DMS114 treated with DMSO at 0.1 percent for 48 hours (cell line): ENCODE measurements around the gene PDZD2.
"Not testable (repeated sequence)": the region's sequence is repeated elsewhere in the genome, so short reads cannot be mapped to it uniquely, and the experiment has no call there.

Experiments used
- DNase-seq: peaks from one replicate; lab custom pipeline; 2025; ENCODE audit not compliant: unreplicated experiment; lab: John Stamatoyannopoulos, UW

Gene PDZD2

DNA sequence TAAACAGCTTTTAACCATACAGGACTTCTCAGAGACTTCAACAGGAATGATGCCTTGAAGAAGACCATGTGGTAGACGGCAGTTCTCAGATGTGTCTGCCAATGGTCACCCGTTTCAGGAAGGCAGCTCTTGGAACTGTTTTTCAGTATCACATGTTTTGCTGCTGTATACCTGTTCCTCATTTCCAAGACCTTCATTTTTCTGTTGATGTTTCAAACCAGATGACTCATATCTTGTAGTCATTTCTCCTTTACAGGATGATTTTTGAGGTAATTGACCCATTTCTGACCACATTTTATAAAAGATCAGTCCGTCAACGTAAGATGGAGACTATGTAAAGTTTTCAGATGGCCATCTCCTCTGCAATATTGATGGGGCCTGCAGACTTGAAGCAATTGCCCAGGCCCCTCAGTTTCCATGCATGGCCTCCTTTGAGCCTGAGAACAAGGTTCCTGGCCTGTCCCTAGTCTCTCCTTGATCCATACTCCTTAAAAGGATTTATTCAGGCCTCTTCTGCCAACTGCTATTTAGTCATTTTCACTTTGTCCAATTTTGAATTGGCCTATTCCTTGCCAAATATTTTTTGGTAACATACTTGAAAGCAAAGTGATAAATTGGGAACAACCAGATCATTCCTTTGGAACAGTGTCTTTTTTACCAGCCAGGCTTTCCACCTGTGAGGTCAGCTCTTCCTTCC, 128.6 kb downstream of the PDZD2 start:
- DNase-seq: no peak

- no peak for DNase-seq
Observed at GRCh38 chr5:31768046-31768445, 129.1 kb downstream of the PDZD2 start.

- no peak for DNase-seq
Observed at GRCh38 chr5:31768784-31769183, 129.9 kb downstream of the PDZD2 start.

- DNase-seq: no peak
Observed at GRCh38 chr5:31769530-31769929, 130.6 kb downstream of the PDZD2 start.

DNA sequence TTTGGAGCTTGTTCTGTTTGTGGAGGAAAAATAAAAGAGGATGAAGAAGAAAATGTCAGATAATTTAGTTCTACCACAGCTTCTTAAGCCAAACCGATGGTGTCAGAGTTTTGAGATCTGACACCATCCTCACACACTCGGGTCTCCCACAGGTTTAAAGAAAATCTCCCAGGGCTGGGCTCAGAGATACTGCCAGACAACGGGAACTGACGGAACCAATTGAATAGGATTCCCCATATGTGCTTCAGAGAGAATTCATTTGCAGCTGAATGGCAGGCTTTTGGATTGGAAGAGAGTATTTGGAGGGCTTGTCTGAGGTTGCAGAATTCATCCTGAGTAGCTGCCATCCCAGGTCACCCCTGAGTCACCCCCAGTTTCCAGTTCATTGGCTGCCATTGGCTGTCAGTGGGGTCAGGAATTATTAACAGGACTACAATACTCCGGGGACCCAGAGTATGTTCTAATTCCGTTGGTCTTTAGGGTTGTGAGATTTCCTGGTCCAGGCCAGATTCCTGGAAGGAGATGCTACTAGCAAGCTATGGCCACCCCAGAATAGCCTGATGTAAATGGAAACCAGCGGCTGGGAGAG, 131.3 kb downstream of the PDZD2 start:
- DNase-seq: no peak

DNA sequence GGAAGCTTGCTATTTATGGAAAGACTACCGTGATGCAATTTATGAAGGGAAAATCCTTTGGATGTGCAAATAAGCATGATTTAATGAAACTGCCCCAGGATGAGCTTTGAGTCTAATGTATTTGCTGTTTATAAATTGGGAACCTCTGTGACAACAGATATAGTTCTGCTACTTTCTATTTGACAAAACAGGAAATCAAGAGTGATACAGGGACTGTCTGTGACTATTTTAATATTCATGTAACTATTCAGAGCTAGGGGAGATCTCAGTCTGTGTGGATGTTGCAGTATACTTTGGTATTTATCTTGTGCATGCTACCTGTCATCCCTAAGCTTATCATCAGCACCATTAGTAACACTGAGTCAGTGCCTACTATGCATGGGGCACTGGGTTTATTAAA, 132.1 kb downstream of the PDZD2 start:
- no peak for DNase-seq

GRCh38 chr5:31771500-31771899, 132.6 kb downstream of the PDZD2 start:
- DNase-seq: no peak

DNA sequence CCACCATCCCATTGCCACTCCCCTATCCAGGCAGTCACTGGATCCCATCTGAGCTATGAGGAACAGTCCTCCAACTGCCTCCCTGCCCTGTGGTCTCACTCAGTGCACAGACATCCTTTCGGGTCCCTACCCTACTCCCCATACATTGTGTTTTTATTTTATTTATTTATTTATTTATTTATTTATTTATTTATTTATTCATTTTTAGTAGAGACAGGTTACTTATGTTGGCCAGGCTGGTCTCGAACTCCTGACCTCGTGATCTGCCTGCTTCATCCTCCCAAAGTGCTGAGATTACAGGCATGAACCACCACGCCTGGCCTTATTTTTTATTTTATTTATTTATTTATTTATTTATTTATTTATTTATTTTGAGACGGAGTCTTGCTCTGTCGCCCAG, 137.4 kb downstream of the PDZD2 start:
- DNase-seq: not testable (repeated sequence)

GRCh38 chr5:31776976-31777651, 138.2 kb downstream of the PDZD2 start:
- DNase-seq: no peak

DNA sequence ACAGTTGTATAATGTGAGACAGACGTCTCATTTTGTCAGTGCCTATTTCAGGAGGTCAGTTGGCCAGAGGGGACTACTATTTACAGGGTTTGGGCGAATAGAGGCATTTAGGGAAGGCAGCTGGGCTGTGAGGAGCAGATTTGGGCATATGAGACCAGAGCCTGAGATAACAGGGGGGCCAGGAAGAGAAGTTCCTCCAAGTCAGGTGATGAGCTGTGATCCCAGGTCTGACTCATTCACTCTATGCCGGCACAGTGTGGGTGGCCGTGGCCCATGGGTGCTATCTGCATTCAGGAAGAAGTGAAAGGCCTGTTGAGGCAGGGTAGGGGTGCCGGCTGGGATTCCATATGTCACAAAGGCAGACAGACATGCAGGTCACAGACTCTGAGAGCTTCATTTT, 142.8 kb downstream of the PDZD2 start:
- DNase-seq: no peak

DNA sequence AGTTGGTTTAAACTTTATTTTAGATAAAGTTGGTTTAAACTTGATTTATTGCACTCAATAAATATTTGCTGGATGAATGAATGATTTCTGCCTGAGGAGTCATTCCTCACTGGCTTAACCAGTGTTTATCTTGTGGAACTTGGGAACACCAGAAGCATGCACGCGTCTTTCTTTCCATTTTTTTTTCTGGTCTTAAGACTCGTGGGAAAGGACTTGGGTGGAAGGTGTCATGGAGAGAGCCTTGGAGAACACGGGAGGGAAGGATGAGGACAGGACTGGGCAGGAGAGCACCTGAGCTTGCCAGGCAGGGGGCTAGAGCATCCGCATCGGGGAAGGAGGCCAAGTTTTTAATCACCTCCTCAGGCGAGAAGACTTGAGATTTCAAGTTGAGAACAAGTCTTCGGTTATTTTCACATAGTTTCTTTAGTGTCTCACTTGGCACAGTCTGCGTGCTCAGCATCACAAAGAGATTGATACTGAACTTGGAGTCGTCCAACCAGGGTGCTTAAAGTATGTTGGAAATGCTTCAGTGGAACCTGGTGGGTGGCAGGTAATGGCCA, 144.2 kb downstream of the PDZD2 start:
- no peak for DNase-seq

- no peak for DNase-seq
Observed at GRCh38 chr5:31783731-31784130, 144.8 kb downstream of the PDZD2 start.

DNA sequence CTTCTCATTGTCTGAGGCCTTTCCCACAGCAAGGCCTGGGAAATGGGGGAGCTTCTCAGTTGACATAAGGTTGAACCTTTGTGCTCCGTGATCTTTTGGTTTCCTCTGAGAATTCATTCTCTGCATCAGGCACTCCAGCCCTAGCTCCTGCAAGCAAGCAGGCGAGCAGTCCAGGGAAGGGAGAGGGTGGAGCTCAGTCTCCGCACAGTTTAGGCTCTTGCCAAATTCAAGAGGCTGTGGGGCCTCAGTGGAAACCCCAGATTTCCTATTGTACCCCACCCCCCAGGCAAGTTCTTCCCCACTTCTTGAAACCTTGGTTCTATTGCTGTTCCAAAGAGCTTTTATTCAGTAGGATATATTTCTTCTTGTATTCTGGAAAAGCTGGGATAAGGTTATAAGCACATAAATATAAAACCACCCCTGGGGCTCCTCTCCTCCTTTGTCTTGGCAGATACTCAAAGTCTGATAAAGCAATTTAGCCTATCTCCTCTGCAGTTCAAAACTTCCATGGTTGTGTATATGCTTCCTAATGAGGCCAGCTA, 147.2 kb downstream of the PDZD2 start:
- DNase-seq: no peak

DNA sequence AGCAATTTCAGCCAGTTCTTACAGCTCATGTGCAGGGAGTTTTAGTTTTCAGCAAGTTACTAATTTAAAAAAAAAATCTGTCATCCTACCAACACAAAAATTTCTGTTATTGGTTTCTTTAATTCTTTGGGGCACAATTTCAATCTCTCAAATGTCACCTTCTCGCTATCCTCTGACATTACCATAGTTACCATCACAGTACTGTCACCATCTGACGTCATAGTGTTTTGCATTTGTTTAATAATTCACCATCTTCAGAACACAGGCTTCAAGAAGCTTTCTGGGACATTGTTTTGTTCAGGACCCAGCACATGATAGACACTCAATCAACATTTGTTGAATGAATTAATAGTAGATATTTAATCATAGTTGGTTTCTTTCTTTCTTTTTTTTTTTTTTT, 155.1 kb downstream of the PDZD2 start:
- no peak for DNase-seq

- no peak for DNase-seq
Observed at GRCh38 chr5:31798168-31798567, 159.2 kb downstream of the PDZD2 start.

- no peak for DNase-seq
Observed at GRCh38 chr5:31800351-31800750, 161.4 kb downstream of the PDZD2 start.

DNA sequence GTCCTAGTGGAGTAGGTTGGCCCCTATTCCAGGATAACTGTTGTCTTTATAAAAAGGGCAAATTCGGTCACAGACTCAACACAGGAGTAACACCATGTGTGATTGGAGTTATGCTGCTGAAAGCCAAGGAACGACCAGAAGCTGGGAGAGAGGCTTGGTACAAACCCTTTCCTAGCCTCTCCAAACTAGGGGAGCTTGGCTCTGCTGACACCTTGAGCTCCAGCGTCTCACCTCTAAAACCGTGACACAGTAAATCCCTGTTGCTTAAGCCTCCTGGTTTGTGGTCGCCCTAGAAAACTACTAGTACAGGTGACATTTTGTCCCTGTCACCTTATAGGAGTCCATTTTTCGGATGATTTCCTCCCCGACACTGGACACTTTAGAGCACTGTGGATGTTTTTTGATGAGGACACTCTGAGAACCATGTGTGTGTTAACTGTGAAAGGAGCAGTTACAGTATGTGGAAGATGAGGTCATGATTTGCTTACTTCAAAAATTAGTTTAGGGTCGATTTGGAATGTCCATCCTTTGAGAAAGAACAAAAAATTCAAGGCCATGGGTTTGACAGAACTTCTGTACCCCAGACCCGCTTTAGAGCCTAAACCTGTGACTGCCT, 167.0 kb downstream of the PDZD2 start:
- DNase-seq: no peak

GRCh38 chr5:31806561-31806960, 167.6 kb downstream of the PDZD2 start:
- no peak for DNase-seq

DNA sequence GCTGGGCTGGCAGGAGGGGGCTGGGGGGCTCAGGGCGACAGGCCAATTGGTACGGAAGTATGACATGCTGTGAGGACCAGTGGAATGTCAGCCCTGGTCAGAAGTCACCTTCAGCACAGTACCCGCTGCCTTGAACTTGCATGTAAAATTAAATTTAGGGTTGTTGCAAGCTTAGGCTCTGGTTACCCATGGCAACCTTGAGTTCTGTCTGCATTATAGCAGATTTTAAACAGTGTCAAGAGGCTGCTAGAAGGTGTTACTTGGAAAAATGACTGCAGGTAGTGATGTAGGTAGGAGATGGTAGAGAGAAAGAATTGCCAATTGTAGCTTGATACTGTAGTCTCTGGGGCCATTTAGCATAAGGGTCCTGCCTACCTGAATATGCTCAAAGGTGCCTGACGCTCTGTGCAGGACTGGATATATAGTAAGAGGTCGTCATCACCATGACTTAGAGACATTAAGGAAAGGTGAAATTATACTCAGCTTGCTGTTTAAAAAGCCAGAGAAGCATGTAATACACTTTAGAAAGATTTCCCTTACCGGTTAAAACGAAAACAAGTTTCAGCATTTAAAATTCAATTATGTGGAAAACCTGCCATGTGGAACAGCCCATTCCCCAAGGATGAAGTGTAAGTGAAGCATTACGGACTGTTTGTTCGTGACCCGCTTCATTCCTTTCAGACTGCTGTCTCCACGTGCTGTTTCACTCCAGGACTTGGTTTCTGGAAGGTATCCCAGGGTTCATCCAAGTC, 169.0 kb downstream of the PDZD2 start:
- no peak for DNase-seq

- DNase-seq: peak; percentile 74
Observed at GRCh38 chr5:31809050-31809870, 170.3 kb downstream of the PDZD2 start.
